Kasumi-1 (cell line): ENCODE results near the gene OGFR.

Experiments
- DNase-seq, 2 experiments: peaks; one replicate each; lab custom pipeline; 2025; lab: John Stamatoyannopoulos, UW

The OGFR gene

DNA sequence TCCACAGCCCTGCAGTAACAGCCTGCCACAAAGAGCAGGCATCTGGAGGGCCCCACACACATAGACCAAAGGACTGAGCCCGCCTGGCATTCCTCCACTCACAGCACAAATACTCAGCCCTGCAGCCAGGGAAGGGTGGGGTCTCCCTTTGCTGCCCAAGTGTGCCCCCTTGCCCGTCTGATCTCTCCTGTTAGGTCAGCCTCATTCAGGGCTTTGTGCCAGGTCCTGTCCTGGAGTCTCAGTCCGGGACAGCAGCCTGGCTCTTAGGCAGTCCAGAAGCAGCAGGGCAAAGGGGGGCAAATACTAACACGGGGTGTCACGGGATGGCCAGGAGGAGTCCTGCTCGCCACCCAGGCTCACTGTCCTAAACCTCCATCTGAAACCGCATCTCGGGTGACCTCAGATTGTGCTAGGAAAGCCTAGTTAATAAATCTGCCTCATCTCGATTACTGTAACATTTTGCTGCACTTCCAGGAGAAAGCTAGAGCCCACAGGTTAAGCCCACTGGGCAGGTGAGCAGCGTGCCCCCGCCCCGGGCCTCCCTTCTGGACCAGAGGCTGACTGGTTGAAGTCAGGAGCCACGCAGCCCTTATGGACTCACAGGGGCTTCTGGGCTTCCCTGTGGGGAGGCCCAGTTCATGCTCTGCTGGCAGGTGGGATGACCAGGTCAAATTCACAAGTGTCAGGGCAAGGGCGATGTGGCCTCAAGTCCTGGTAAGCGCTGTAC is 3.2 kb upstream of the OGFR start:
- DNase-seq: no peak

GRCh38 chr20:62802026-62802712 is 2.5 kb upstream of the OGFR start:
- no peak for DNase-seq

GRCh38 chr20:62804021-62804626 is 511 bp upstream of the OGFR start:
- peak in 1 of 2 experiments; percentile 26 for DNase-seq

DNA sequence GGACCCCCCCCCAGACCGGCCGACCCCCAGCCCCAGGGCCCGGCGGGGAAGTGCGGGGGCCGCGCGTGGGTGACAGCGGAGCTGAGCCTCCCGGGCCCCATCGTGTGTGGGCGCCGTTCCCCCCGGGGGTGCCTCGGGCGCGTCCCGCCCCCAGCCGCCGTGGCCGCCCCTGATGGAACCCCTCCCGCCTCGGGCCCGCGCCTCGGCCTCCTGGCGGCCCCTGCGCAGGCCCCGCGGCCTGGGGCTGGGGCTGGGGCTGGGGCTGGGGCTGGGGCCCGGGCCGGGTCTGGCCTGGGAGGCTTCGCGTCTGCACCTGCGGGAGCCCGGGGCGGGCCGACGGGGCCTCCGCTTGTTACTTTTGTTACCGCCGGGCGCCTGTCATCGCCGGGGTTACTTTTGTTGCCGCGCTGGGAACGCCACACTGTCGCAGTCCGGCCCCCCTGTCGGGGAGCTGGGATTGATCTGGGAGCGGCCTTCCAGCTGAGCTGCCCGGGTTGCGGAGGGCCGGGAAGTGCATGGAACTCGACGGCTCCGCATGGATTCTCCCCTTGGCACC is 598 bp downstream of the OGFR start:
- DNase-seq: no peak

- DNase-seq: no peak
These were observed 1.2 kb downstream of the OGFR start for GRCh38 chr20:62805711-62806382.

DNA sequence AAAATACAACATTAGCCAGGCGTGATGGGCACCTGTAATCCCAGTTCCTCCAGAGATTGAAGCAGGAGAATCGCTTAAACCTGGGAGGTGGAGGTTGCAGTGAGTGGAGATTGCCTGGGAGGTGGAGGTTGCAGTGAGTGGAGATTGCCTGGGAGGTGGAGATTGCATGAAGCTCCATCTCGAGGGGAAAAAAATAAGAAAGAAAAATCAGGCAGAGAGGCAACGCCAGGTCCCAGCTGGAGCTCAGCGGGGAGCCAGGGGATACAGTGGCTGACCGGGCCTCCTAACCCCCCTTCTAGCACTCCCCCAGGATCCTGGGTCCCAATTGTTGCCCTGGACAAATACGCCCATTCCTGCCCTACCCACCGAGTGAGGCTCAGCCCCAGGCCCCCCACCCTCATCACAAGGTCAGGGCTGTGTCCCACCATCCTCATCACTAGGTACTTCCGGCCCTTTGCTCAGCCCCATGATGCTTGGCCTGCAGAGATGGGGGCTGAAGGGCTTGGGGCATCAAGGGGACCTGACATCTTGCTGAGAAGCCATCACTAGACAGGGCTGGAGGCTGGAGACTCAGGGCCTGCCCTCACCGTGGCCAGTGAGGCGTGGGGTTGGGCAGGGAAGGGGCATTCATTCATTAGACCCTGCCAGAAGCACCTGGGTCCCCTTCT is 1.9 kb downstream of the OGFR start:
- no peak for DNase-seq

- no peak for DNase-seq
These were observed 3.0 kb downstream of the OGFR start for GRCh38 chr20:62807444-62808210.

GRCh38 chr20:62808211-62808865 is 3.7 kb downstream of the OGFR start:
- DNase-seq: peak; percentile 10 to 39

GRCh38 chr20:62809530-62810428 is 5.1 kb downstream of the OGFR start:
- no peak for DNase-seq

DNA sequence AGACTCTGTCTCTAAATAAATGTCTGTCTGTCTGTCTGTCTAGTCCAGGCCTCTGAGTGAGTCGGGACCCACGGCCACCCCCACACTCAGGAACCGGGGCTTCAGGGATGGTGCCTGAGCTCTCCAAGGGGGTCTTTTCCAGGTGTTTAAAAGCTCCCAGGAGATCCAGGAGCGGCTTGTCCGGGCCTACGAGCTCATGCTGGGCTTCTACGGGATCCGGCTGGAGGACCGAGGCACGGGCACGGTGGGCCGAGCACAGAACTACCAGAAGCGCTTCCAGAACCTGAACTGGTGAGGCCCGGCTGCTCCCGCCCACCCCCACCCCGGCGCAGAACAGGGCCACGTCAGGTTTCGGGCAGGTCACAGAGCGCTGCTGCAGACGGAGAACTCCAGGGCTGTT is 6.7 kb downstream of the OGFR start:
- no peak for DNase-seq

GRCh38 chr20:62811720-62812119 is 7.1 kb downstream of the OGFR start:
- DNase-seq: no peak

DNA sequence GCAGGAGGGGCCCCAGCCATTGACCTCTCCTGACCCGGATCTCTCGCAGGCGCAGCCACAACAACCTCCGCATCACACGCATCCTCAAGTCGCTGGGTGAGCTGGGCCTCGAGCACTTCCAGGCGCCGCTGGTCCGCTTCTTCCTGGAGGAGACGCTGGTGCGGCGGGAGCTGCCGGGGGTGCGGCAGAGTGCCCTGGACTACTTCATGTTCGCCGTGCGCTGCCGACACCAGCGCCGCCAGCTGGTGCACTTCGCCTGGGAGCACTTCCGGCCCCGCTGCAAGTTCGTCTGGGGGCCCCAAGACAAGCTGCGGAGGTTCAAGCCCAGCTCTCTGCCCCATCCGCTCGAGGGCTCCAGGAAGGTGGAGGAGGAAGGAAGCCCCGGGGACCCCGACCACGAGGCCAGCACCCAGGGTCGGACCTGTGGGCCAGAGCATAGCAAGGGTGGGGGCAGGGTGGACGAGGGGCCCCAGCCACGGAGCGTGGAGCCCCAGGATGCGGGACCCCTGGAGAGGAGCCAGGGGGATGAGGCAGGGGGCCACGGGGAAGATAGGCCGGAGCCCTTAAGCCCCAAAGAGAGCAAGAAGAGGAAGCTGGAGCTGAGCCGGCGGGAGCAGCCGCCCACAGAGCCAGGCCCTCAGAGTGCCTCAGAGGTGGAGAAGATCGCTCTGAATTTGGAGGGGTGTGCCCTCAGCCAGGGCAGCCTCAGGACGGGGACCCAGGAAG is 7.7 kb downstream of the OGFR start:
- DNase-seq: peak; percentile 86 to 87

DNA sequence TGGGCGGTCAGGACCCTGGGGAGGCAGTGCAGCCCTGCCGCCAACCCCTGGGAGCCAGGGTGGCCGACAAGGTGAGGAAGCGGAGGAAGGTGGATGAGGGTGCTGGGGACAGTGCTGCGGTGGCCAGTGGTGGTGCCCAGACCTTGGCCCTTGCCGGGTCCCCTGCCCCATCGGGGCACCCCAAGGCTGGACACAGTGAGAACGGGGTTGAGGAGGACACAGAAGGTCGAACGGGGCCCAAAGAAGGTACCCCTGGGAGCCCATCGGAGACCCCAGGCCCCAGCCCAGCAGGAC is 8.2 kb downstream of the OGFR start:
- DNase-seq: no peak

- DNase-seq: no peak
These were observed 9.0 kb downstream of the OGFR start for GRCh38 chr20:62813588-62813987.

DNA sequence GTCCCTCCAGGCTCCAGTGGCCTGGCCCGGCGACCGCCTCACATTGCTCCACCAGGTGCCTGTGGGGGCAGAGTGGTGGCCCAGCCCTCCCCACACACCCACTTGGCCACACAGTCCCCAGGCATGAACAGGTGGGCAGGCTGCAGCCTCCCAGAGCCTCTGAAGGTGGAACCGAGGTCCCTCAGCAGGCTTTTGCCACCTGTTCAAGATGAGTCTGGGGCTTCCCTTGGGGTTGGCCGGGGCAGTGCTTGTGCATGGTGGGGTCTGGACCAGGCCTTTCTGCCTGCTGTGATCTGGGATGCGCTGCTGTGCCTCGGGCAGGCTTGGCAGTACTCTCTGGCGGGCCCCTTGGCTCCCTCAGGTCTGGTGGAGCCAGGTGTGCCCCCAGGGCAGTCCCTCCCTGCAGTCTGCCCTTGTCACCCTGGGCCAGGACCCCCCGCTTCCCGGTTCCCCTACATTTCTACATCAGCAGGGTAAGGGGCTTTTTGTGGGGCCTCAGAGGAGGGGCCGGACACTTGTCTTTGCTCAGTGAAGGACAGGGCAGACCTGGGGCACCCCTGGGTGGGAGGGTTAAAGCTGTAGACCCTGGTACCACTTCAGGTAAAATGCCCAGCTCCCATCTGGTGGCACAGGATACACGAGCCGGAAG is 9.5 kb downstream of the OGFR start:
- DNase-seq: no peak

DNA sequence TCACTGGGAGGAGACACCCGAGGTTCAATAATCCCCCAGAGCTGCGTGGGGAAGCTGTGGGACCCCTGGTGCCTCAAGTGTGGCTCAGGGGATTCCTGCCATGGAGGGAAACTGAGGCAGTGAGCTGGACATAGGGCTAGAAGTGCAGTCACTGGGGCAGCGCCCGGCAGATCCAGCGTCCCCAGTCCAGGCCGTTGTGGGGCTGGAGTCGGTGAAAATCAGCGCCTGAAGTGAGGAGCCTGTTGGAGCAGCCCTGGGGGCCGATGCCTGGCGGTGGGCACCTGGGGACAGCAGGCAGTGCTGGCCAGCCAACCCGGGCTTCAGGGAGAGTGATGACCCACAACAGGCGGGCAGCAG is 10.1 kb downstream of the OGFR start:
- no peak for DNase-seq

DNA sequence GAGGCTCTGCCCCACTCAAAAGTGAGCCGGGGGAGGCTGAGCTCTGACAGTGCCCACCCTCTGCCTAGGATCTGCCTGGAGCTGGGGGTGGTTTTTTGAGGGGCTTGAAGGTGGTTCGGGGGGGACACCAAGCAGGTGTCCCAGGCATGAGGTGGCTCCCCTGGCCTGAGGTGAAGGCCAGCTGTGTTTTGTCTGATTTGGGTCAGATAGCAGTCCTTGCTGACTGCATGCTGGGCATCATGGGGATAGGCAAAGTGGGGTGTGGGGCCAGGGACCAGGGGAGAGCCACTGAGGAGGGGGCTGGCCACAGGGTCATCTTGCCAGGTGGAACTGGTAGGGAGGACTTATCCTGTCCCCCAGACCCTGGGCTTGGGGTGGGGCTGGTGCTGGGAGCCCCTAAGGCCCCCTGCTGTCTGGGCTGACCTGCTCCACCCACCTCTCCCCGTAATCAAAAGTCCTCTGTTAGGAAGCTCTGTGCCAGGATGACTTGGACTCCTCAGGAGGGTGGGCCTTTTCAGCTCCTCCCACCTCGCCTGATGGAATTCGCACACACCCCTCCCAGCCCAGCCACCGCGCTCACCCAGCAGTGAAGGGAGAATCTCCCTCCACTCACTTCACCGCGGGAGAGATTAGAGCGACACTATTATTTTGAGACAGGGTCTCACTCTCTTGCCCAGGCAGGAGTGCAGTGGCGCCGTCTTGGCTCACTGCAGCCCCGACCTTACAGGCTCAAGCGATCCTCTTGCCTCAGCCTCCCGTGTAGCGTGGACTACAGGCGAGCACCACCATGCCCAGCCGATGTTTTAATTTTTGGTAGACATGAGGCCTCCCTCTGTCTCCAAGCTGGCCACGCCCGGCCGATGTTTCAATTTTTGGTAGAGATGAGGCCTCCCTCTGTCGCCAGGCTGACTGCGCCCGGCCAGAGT is 10.7 kb downstream of the OGFR start:
- DNase-seq: no peak
